Stimulated activated CD8-positive, alpha-beta memory T cell treated with anti-CD3 and anti-CD28 coated beads, Interleukin-2, amount 100 ng/mL, for 48 hours (primary cell): ENCODE data around the gene OR11H12.
"Not testable (repeated sequence)": the region's sequence is repeated elsewhere in the genome, so short reads cannot be mapped to it uniquely, and the experiment has no call there.

Experiments used
- DNase-seq, 2 donors: peaks; one replicate each; pipeline ENCODE4 v3.0.0-alpha.2; 2020; ENCODE audit warnings: low read depth in 2 of 2

OR11H12 gene, protein sequence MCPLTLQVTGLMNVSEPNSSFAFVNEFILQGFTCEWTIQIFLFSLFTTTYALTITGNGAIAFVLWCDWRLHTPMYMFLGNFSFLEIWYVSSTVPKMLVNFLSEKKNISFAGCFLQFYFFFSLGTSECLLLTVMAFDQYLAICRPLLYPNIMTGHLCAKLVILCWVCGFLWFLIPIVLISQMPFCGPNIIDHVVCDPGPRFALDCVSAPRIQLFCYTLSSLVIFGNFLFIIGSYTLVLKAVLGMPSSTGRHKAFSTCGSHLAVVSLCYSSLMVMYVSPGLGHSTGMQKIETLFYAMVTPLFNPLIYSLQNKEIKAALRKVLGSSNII

GRCh38 chr14:18600817-18601216 is at the start of gene OR11H12:
TSS of gene OR11H12 (plus strand) at chr14:18601117. CDS start at chr14:18601117, 0 bp downstream.
- DNase-seq, result not testable (repeated sequence)

- not testable (repeated sequence) for DNase-seq
Observed at GRCh38 chr14:18582908-18583307, 18.0 kb upstream of the OR11H12 start.

DNA sequence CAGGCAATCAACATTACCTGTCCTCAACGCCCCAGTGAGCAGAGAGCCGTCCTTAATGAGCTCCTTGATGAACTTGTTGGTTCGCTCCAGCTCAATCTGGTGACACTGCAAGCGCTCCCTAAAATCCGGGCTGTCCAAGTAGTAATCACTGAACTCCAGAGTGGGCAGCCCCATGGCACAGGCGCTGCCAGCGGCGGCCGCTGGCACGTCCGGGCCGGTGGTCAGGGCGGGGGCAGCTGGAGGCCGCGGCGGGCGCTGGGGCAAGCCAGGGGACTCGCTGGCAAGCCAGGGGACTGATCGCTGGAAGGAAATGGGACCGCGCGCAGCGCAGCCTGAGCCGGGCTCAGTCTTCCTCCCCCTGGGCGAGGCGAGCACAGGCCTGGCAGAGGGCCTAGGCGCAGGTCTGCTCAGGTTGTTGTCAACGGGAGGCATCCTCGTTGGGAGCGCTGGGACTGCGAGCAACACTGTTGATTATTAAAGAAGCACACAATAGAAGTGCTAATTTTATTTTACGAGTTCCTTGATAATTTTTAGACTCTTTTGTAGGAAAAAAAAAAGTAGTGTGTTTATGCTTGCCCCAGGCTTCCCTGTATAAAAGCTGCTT is 25.8 kb downstream of the OR11H12 start:
- not testable (repeated sequence) for DNase-seq

GRCh38 chr14:18636066-18636465 is 35.1 kb downstream of the OR11H12 start:
- not testable (repeated sequence) for DNase-seq

DNA sequence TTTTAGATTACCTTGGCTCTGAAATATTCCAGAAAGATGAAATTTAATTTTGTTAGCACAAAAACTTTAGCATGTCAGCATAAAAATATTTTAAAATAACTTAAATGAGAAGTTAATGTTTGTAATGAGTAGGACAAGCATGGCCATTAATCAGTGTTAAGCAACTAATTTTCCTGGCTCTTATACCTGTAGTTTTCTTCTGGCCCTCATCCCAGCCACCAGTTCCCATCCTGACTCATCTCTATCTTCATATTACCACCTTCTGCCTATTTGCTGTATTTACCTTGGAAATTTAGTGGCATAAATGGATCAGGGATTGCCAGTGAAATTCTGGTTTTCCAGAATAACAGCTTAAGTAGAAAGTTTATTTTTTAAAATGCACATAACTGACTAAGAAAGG is 37.1 kb downstream of the OR11H12 start:
- not testable (repeated sequence) for DNase-seq

DNA sequence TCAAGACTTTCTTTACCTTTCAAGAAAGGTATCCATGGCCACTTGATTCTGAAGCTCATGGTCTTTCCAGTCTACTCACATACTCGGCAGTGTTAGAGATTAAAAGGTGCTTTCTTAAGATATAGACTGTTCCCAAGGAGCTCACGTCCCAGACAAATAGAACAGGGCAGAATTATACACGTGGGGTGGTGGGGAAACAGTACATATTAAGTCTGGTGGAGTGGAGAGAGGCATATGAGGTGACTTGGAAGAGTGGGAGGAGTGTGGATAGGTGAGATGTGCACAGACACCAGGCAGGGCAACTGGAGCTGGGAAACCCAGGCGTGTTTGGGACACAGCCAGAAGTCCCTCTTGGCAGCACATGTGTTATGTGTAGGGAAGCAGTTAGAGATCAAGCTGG is 37.9 kb downstream of the OR11H12 start:
- not testable (repeated sequence) for DNase-seq

- not testable (repeated sequence) for DNase-seq
Observed at GRCh38 chr14:18646075-18646730, 45.3 kb downstream of the OR11H12 start.
